Measurements from ENCODE around the gene ATP9A. TPM values are rescaled to one million over a fixed set of nuclear protein-coding genes. Genes with fewer than 3 reads are reported as not detected.
"Not testable (repeated sequence)": the region's sequence is repeated elsewhere in the genome, so short reads cannot be mapped to it uniquely, and the experiment has no call there.

Gene ATP9A
- total RNA-seq, 1 experiment from 2014 or later = 17.2 TPM

DNA sequence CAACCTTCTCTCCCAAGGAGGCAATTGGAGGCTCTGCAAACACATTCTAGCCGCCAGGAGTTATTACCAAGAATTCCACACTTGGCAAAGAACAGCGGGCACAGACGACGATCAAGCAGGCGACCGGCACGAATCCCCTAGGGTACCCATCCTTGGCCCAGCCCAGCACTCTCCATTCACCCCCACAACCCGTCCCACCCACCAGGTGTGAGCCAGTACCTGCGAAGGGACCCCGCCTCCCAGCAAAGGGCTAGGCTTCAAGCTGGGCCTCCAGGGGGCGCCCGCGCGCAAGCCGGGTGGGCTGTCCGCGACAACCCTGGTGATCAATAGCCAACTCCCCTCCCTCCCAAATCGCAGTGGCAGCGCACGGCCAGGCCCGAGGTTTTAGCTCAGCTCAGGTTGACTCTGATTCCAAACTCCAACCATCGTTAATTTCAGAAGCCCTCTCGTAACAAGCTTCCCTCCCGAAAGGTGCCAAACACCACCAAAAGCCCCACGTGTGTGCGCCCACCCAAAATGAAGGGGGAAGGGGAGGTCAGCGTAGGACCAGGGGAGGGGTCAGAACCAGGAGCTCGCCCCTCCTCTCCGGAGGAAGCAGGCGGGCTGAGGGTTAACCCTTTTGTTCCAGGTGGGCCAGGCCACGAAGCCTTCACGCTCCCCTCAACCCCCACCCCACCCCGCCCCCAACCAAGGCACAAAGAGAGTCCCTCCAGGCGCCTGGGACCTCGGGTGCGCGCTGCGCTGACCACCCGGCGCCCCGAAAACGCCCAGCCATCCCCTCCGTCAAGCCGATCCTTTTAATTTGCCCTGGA, 32.1 kb upstream of the ATP9A start:
- peak; percentile 58 for DNase-seq (ENCODE audit: low read depth, low spot score)
- in situ Hi-C loops (cut with HindIII; ENCODE audit: low pct_unique_long_range_greater_than_20kb, low sequenced_read_pairs) = no loop called here

GRCh38 chr20:51799401-51799860, 31.2 kb upstream of the ATP9A start:
- DNase-seq (ENCODE audit: low read depth, low spot score) = no peak
- in situ Hi-C loops (cut with HindIII; ENCODE audit: low pct_unique_long_range_greater_than_20kb, low sequenced_read_pairs) = no loop called here

DNA sequence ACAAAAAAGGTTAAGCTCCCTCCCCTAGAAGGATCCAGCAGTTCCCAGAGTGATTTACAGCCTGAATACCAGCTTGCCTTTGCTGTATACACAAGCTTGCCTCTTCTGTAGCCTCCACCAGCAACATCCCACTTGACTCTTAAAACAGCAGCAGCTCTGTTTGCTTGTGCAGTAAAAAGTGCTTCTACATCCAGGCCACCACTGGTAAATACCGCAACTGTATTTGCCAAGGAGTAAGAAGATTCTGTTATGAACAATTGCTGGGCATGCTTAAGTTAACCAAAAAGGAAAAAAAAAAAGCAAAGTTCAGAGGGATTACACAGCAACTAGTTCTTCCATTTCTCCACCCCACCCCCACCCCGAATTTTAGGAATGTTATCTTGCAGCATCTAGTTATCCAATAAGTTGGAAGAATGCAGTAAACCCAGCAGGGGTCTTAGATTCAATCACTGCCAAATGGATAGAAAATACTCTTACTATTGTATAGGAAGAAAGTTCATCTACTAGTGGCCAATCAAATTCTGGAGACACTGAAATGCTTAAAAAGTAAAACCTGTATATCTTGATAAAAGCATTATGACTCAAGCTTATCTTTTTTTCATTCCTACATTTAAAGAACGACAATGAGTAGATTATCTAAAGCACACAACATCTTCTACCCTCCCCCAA, 29.3 kb upstream of the ATP9A start:
- DNase-seq (ENCODE audit: low read depth, low spot score) = peak; percentile 84
- in situ Hi-C loops (cut with HindIII; ENCODE audit: low pct_unique_long_range_greater_than_20kb, low sequenced_read_pairs) = no loop called here

- no peak for DNase-seq (ENCODE audit: low read depth, low spot score)
- in situ Hi-C loops (cut with HindIII; ENCODE audit: low pct_unique_long_range_greater_than_20kb, low sequenced_read_pairs) = no loop called here
Observed at GRCh38 chr20:51796340-51796739, 28.1 kb upstream of the ATP9A start.

GRCh38 chr20:51792960-51793359, 24.8 kb upstream of the ATP9A start:
- DNase-seq (ENCODE audit: low read depth, low spot score) = no peak
- in situ Hi-C loops (cut with HindIII; ENCODE audit: low pct_unique_long_range_greater_than_20kb, low sequenced_read_pairs) = no loop called here

DNA sequence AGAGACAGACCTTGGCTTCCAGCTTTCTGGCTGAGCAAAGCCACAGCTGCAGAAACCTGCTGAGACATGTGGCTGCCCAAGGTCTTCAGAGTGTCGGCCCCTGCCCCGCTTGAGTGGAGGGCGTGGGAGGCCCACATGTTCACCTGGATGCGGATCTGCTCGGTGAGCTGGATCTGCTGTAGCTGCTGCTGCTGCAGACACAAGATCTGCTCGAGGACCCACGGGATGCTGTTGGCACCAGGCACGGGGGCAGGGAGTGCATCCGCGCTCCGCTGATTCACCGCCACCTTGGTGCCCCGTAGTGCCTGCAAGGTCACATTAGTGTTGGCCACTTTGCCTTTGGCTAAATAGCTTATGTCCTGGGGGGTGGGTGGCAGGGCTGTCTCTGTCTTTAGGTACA, 23.4 kb upstream of the ATP9A start:
- no peak for DNase-seq (ENCODE audit: low read depth, low spot score)
- in situ Hi-C loops (cut with HindIII; ENCODE audit: low pct_unique_long_range_greater_than_20kb, low sequenced_read_pairs) = no loop called here

- in situ Hi-C loops (cut with HindIII; ENCODE audit: low pct_unique_long_range_greater_than_20kb, low sequenced_read_pairs) = no loop called here
- DNase-seq (ENCODE audit: low read depth, low spot score) = no peak
Observed at GRCh38 chr20:51790256-51790655, 22.1 kb upstream of the ATP9A start.

DNA sequence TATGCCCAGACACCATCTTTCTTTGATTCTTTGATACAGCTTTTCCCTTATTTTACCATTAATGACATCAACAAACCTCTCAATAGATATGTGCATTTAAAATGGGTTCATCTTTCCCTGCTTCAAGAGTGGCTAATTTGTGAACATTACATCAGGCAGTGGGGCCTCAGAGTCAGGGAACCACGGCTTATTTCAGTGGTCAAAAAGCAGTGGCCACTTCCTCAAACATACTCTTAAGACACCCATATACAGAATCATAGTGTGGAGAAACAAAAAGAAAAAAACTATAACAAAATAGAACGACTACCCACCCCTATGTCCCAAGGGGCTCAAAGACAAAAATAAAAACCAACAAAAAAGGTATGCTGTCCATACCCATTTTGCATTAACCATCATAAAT, 21.2 kb upstream of the ATP9A start:
- in situ Hi-C loops (cut with HindIII; ENCODE audit: low pct_unique_long_range_greater_than_20kb, low sequenced_read_pairs) = no loop called here
- no peak for DNase-seq (ENCODE audit: low read depth, low spot score)

DNA sequence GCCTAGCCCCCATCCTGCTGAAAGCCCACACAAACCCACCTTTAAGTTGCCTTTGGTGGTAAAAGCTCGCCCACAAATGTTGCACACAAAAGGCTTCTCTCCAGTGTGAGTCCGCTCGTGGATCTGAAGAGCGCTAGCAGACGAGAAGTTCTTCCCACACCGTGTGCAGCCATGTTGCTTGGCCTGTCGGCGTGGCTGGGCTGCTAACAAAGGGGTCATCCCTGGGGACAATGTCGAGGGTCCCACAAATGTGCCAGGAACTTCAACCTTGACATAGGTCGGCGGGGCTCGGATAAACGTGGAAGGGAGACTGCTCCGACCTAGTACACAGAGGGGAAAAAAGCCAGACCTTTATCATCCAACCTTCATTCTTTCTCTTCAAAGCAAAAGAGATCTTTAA, 20.6 kb upstream of the ATP9A start:
- DNase-seq (ENCODE audit: low read depth, low spot score) = no peak
- in situ Hi-C loops (cut with HindIII; ENCODE audit: low pct_unique_long_range_greater_than_20kb, low sequenced_read_pairs) = no loop called here

DNA sequence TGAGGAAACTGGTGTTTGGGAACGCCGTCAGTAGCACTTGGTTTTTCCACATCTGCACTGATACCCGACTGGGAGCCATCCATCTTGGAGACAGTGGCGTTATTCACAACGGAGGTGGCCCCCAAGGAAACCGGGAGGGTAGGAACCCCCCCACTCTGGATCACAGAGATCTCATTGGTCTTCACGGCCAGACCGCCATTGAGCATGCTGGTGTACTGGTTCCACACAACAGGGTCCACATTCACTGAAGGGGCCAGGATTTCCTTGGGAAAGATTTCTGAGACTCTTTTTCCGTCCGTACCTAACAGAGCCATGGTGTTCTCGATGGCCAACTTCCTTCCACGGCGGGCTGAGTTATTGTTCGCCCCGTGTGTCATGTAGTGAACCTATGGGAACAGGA, 16.1 kb upstream of the ATP9A start:
- in situ Hi-C loops (cut with HindIII; ENCODE audit: low pct_unique_long_range_greater_than_20kb, low sequenced_read_pairs) = no loop called here
- no peak for DNase-seq (ENCODE audit: low read depth, low spot score)

DNA sequence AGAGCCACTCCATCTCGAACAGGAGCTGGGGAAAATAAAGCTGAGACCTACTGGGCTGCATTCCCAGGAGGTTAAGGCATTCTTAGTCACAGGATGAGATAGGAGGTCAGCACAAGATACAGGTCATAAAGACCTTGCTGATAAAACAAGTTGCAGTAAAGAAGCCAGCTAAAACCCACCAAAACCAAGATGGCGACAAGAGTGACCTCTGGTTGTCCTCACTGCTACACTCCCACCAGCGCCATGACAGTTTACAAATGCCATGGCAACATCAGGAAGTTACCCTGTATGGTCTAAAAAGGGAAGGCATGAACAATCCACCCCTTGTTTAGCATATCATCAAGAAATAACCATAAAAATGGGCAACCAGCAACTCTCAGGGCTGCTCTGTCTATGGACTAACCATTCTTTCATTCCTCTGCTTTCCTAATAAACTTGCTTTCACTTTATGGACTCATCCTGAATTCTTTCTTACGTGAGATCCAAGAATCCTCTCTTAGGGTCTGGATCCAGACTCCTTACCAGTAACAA, 10.1 kb upstream of the ATP9A start:
- in situ Hi-C loops (cut with HindIII; ENCODE audit: low pct_unique_long_range_greater_than_20kb, low sequenced_read_pairs) = not testable (repeated sequence)
- peak; percentile 46 for DNase-seq (ENCODE audit: low read depth, low spot score)

DNA sequence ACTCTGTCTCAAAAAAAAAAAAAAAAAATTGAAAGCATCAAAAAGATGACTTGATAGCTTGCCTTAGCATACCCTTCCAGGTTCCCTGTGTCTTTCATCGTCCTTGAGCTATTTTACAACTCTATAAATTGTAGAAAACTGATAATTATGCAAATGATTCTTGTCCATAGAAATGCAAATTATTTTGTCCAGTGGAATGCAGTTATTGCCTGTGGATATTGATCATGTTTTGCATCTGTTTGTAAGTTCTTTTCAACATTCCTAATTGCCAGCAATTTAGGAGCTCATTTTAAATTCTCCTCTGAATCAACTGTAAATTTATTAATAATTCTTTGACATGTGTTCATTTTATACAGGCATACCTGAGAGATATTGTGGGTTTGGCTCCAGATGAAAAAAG, 7.1 kb upstream of the ATP9A start:
- no peak for DNase-seq (ENCODE audit: low read depth, low spot score)
- in situ Hi-C loops (cut with HindIII; ENCODE audit: low pct_unique_long_range_greater_than_20kb, low sequenced_read_pairs) = no loop called here

DNA sequence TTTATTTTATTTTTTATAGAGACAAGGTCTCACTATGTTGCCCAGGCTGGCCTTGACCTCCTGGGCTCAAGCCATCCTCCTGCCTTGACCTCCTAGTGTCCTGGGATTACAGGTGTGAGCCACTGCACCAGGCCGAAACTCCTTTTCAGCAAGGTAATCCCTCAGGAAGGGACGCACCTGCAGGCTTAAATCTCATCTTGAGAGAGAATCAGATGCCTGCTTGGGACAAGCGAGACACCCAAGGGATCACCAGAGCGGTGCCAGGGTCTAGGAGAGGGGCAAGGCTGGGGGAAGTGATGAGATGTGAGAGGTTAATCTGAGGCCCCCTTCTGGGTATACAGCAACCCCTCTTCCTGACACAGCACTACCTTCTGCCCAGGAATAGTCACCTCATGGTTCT, 4.0 kb upstream of the ATP9A start:
- in situ Hi-C loops (cut with HindIII; ENCODE audit: low pct_unique_long_range_greater_than_20kb, low sequenced_read_pairs) = no loop called here
- no peak for DNase-seq (ENCODE audit: low read depth, low spot score)

- no peak for DNase-seq (ENCODE audit: low read depth, low spot score)
- in situ Hi-C loops (cut with HindIII; ENCODE audit: low pct_unique_long_range_greater_than_20kb, low sequenced_read_pairs) = no loop called here
Observed at GRCh38 chr20:51769976-51770615, 1.9 kb upstream of the ATP9A start.

DNA sequence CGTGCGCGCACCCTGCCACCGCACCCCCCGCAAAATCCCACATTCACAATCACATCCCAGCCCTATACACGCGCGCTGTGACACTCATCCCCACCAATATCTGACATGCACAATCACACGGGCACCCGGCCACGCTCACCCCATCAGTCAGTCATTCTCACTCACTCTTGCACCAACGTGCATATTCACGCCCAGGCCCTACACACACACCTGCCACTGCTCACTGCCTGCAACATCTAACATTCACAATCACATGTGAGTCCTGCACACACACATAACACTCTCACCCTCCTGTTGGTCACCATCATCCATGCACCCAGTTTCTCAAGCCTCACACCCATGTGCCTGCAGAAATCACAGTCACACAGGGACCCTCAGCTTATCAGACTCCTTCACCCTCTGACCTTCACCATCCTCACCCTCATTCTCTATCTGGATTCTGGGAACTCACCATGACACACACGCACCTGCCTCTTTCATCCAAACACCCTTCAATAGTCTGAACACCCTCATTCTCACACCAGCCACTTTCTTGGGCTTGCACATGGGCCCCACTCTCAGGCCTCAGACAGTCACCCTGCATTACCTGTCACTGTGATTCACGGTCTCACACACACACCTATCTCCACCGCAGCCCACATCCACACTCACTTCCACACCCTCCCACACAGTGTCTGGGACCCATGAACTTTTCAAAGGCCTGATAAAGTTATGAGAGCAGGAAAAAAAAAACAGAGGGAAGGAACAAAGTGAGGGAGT, 748 bp upstream of the ATP9A start:
- DNase-seq (ENCODE audit: low read depth, low spot score) = no peak
- in situ Hi-C loops (cut with HindIII; ENCODE audit: low pct_unique_long_range_greater_than_20kb, low sequenced_read_pairs) = no loop called here

GRCh38 chr20:51766994-51767866, 960 bp downstream of the ATP9A start:
- in situ Hi-C loops (cut with HindIII; ENCODE audit: low pct_unique_long_range_greater_than_20kb, low sequenced_read_pairs) = no loop called here
- DNase-seq (ENCODE audit: low read depth, low spot score) = peak; percentile 65

DNA sequence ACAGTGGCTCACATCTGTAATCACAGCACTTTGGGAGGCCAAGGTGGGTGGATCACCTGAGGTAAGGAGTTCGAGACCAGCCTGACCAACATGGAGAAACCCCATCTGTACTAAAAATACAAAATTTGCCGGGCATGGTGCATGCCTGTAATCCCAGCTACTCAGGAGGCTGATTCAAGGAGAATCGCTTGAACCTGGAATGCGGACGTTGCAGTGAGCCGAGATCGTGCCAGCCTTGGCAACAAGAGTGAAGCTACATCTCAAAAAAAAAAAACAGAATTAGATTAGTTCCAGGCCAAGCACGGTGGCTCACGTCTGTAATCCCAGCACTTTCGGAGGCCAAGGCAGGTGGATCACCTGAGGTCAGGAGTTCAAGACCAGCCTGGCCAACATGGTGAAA, 2.8 kb downstream of the ATP9A start:
- in situ Hi-C loops (cut with HindIII; ENCODE audit: low pct_unique_long_range_greater_than_20kb, low sequenced_read_pairs); DNase-seq (ENCODE audit: low read depth, low spot score): not testable (repeated sequence)

Measured in SK-MEL-5 (cell line).